ENCODE data around the gene OR6K3. TPM values are rescaled to one million over a fixed set of nuclear protein-coding genes. Genes with fewer than 3 reads are reported as not detected.

Gene OR6K3
- total and polyA plus RNA-seq, 2 of the 13 experiments (the other 11 are each of a cell fraction or from before 2014, with no cell fraction given), result not detected

DNA sequence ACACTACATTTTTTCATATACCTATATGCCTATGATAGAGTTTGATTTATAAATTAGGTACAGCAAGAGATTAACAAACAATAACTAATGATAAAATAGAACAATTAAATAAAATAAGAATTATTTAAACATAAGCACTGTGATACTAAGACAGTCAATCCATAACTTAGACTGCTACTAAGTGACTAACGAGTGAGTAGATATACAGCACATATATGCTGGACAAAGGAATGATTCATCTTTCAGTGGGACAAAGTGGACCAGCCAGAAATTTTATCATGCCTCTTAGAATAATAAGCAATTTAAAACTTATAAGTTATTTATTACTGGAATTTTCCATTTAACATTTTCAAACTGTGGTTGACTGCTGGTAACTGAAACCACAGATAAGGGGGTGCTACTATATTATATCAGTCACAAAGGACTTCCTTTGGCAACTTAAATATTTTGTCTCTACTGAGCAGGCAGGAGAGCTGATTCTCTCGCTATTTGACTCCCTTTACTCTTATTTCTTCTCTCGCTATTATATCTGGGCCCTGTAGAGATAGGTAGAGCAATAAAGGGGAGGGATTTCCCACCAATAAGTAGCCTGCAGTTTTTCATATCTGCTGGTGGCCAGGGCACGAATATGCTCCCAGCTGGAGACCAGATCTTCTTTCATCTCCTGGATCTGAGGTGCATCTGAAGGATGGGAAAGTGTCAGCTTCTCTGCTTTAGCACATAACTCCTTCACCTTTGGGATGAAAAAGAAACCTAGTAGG lies 44.8 kb downstream of the OR6K3 start:
- no peak overlapping the region for H3K27ac ChIP-seq (ENCODE audit: extremely low read length, insufficient read depth, low read length)
- FAIRE-seq, result no peak
- H3K9me3 ChIP-seq (ENCODE audit: low read length), result peaks cover 15% of the 10 kb centered on the region

More for the DNA sequence above, 44.8 kb downstream of the OR6K3 start:
- H4K20me1 ChIP-seq (ENCODE audit: insufficient read depth, low read length), result no peaks in the 10 kb centered on the region
- H3K4me2 ChIP-seq (ENCODE audit: low read depth, low read length), result no peak overlapping the region
- BruUV-seq (replicated peaks), result no TSS peak
- in situ Hi-C loops (cut with HindIII; ENCODE audit: extremely low pct_ligation_motif_present, low pct_unique_long_range_greater_than_20kb) (no loop called here), intact Hi-C loops (cut with micrococcal nuclease; ENCODE audit: unreplicated experiment) (no loop called here)
- no peak for ATAC-seq
- 0% methylated on average over 4 of the region's 4 CpGs for WGBS (ENCODE audit: low lambda C conversion rate)
- H3K79me2 ChIP-seq (ENCODE audit: insufficient read depth, low read length), result no peaks in the 10 kb centered on the region
- no peaks in the 10 kb centered on the region for H3K4me1 ChIP-seq (ENCODE audit: insufficient read depth, low read length)
- no peak overlapping the region for H3K4me3 ChIP-seq (replicated peaks in 1 of 3; ENCODE audit: insufficient read depth in 1 of 3, low read depth in 2 of 3, low read length in 3 of 3)
- CTCF ChIA-PET (ENCODE audit: low intra/inter-chr PET ratio, low total read pairs), result no interaction called here
- no peak overlapping the region for H2AFZ ChIP-seq (ENCODE audit: low read length)
- no peaks in the 10 kb centered on the region; a peak in 1 of 5 replicates for H3K27me3 ChIP-seq (ENCODE audit: control insufficient read depth in 1 of 2, insufficient read depth in 2 of 2, low read length in 2 of 2)
- no peak for DNase-seq (ENCODE audit: low spot score)
- TF ChIP-seq ZMYM2 (CRISPR knock-in tag; IDR thresholded peaks at IDR 0.05), result no peak
- no peak for TF ChIP-seq FOSL1 (CRISPR knock-in tag; IDR thresholded peaks at IDR 0.05; ENCODE audit: borderline replicate concordance)
- TF ChIP-seq, protein P1, sequence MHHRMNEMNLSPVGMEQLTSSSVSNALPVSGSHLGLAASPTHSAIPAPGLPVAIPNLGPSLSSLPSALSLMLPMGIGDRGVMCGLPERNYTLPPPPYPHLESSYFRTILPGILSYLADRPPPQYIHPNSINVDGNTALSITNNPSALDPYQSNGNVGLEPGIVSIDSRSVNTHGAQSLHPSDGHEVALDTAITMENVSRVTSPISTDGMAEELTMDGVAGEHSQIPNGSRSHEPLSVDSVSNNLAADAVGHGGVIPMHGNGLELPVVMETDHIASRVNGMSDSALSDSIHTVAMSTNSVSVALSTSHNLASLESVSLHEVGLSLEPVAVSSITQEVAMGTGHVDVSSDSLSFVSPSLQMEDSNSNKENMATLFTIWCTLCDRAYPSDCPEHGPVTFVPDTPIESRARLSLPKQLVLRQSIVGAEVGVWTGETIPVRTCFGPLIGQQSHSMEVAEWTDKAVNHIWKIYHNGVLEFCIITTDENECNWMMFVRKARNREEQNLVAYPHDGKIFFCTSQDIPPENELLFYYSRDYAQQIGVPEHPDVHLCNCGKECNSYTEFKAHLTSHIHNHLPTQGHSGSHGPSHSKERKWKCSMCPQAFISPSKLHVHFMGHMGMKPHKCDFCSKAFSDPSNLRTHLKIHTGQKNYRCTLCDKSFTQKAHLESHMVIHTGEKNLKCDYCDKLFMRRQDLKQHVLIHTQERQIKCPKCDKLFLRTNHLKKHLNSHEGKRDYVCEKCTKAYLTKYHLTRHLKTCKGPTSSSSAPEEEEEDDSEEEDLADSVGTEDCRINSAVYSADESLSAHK (CRISPR knock-in tag; IDR thresholded peaks at IDR 0.05; ENCODE audit: borderline replicate concordance), result no peak
- no peak for TF ChIP-seq EZH2 (conservative IDR thresholded peaks at IDR 0.05; ENCODE audit: low read depth, low read length)
- no peak for TF ChIP-seq MED13 (CRISPR knock-in tag; IDR thresholded peaks at IDR 0.05)
- no peak for TF ChIP-seq MZF1 (CRISPR knock-in tag; IDR thresholded peaks at IDR 0.05; ENCODE audit: borderline replicate concordance)
- no peak for TF ChIP-seq ZNF333 (CRISPR knock-in tag; IDR thresholded peaks at IDR 0.05; ENCODE audit: borderline replicate concordance)
- TF ChIP-seq TEAD3 (CRISPR knock-in tag; optimal IDR thresholded peaks at IDR 0.05; ENCODE audit: borderline replicate concordance), result no peak
- TF ChIP-seq ATF7-NPFF (CRISPR knock-in tag; IDR thresholded peaks at IDR 0.05; ENCODE audit: low read depth), result no peak
- TF ChIP-seq MEIS2 (CRISPR knock-in tag; IDR thresholded peaks at IDR 0.05), result no peak
- no peak for TF ChIP-seq BORCS8-MEF2B (CRISPR knock-in tag; IDR thresholded peaks at IDR 0.05)
- TF ChIP-seq ZNF589 (CRISPR knock-in tag; conservative IDR thresholded peaks at IDR 0.05), result no peak
- TF ChIP-seq, protein P2, sequence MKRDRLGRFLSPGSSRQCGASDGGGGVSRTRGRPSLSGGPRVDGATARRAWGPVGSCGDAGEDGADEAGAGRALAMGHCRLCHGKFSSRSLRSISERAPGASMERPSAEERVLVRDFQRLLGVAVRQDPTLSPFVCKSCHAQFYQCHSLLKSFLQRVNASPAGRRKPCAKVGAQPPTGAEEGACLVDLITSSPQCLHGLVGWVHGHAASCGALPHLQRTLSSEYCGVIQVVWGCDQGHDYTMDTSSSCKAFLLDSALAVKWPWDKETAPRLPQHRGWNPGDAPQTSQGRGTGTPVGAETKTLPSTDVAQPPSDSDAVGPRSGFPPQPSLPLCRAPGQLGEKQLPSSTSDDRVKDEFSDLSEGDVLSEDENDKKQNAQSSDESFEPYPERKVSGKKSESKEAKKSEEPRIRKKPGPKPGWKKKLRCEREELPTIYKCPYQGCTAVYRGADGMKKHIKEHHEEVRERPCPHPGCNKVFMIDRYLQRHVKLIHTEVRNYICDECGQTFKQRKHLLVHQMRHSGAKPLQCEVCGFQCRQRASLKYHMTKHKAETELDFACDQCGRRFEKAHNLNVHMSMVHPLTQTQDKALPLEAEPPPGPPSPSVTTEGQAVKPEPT (CRISPR knock-in tag; IDR thresholded peaks at IDR 0.05; ENCODE audit: low read depth), result no peak
- no peak for TF ChIP-seq RNF2 (conservative IDR thresholded peaks at IDR 0.05; ENCODE audit: low read depth)
- no peak for TF ChIP-seq ZNF674 (CRISPR knock-in tag; IDR thresholded peaks at IDR 0.05; ENCODE audit: low read depth)
- no peak for TF ChIP-seq CENPX (CRISPR knock-in tag; IDR thresholded peaks at IDR 0.05)
- TF ChIP-seq EP300 (IDR thresholded peaks at IDR 0.05; ENCODE audit: low read depth in 2 of 2, low read length in 2 of 2), result no peak
- no peak for TF ChIP-seq EP300 (CRISPR knock-in tag; IDR thresholded peaks at IDR 0.05; ENCODE audit: borderline replicate concordance)
- POLR2A ChIA-PET, result no interaction called here
- no peak overlapping the region for H3K9ac ChIP-seq (ENCODE audit: insufficient read depth, low read depth, low read length)
- no peaks in the 10 kb centered on the region for H3K36me3 ChIP-seq (replicated peaks in 1 of 2; ENCODE audit: control insufficient read depth in 1 of 2, insufficient read depth in 2 of 2, low read length in 2 of 2)
